GM06990 (cell line): ENCODE measurements around the gene KRT81.

ENCODE experiments used
- DNase-seq: peaks from one replicate; pipeline ENCODE4 v3.0.0-alpha.2; 2011; ENCODE audit not compliant: insufficient read length; ENCODE audit errors: extremely low read depth
- H3K27me3 ChIP-seq: replicated peaks from 2 replicates; pipeline ENCODE4 v1.6.0; 2011; ENCODE audit warnings: low read length; ENCODE audit not compliant: control insufficient read depth, insufficient read depth
- H3K36me3 ChIP-seq: 2 replicates; pipeline ENCODE4 v1.5.1; 2011; ENCODE audit warnings: low read length; ENCODE audit not compliant: control insufficient read depth, insufficient read depth
- H3K4me3 ChIP-seq: replicated peaks from 2 replicates; pipeline ENCODE4 v1.5.1; 2011; ENCODE audit warnings: low read depth, mild to moderate bottlenecking, control low read depth, low read length
- CTCF ChIP-seq: IDR thresholded peaks from 2 replicates; pipeline ENCODE4 v1.5.1; 2011; ENCODE audit warnings: low read length, control low read depth, mild to moderate bottlenecking, inconsistent platforms; ENCODE audit not compliant: insufficient read depth, poor library complexity, severe bottlenecking

KRT81 gene

GRCh38 chr12:52239767-52240166 is 51.6 kb downstream of the KRT81 start:
- H3K27me3 ChIP-seq: no peaks in the 10 kb centered on the region
- no peak for TF ChIP-seq CTCF
- H3K36me3 ChIP-seq: no peaks in the 10 kb centered on the region
- no peak overlapping the region for H3K4me3 ChIP-seq
- DNase-seq: no peak

- no peaks in the 10 kb centered on the region for H3K27me3 ChIP-seq
- no peak for DNase-seq
- H3K36me3 ChIP-seq: no peaks in the 10 kb centered on the region
- no peak overlapping the region for H3K4me3 ChIP-seq
- no peak for TF ChIP-seq CTCF
Observed at GRCh38 chr12:52238916-52239646, 52.3 kb downstream of the KRT81 start.

- DNase-seq: no peak
- Histone ChIP-seq H3K27me3 (no peaks in the 10 kb centered on the region), H3K36me3 (no peaks in the 10 kb centered on the region), H3K4me3 (no peak overlapping the region)
- TF ChIP-seq CTCF: no peak
Observed at GRCh38 chr12:52238207-52238840, 53.0 kb downstream of the KRT81 start.

GRCh38 chr12:52236386-52237050 is 54.8 kb downstream of the KRT81 start:
- H3K36me3 ChIP-seq: no peaks in the 10 kb centered on the region
- H3K27me3 ChIP-seq: no peaks in the 10 kb centered on the region; the same call in 1 of the 2 replicates
- no peak overlapping the region for H3K4me3 ChIP-seq
- DNase-seq: no peak
- no peak for TF ChIP-seq CTCF
